HG03103 (cell line): ENCODE measurements around the gene NLRP10.
"Not testable (repeated sequence)": the region's sequence is repeated elsewhere in the genome, so short reads cannot be mapped to it uniquely, and the experiment has no call there.

ENCODE experiments used
- ATAC-seq: cut with Tn5 transposase; IDR thresholded peaks from one replicate; pipeline ENCODE4 v1.9.1; 2021; ENCODE audit warnings: low read depth; ENCODE audit not compliant: unreplicated experiment

NLRP10 gene, protein sequence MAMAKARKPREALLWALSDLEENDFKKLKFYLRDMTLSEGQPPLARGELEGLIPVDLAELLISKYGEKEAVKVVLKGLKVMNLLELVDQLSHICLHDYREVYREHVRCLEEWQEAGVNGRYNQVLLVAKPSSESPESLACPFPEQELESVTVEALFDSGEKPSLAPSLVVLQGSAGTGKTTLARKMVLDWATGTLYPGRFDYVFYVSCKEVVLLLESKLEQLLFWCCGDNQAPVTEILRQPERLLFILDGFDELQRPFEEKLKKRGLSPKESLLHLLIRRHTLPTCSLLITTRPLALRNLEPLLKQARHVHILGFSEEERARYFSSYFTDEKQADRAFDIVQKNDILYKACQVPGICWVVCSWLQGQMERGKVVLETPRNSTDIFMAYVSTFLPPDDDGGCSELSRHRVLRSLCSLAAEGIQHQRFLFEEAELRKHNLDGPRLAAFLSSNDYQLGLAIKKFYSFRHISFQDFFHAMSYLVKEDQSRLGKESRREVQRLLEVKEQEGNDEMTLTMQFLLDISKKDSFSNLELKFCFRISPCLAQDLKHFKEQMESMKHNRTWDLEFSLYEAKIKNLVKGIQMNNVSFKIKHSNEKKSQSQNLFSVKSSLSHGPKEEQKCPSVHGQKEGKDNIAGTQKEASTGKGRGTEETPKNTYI

DNA sequence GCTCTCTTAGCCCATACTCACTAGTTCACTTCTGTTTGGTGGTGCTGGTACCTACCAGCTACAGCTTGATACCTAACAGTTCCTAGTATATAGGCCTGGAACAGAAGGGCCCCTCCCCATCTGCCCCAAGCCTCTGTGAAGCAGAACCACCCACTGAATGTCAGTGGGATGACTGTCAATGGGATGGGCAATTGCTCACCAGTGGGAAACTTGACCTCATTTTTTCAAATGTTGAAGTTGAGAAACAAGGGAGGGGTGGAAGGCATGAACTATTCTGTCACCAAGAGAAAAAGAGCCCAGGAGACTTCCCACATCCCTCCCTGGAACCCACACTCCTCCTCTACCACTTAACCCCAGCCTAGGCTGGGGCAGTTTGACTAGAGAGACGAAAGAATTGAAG, at the start of gene NLRP10:
Gene NLRP10, minus strand, starts transcription at position 62 of the 400 bp plus-strand sequence. CDS start 1,952 bp downstream, outside the sequence.
- no peak for ATAC-seq

DNA sequence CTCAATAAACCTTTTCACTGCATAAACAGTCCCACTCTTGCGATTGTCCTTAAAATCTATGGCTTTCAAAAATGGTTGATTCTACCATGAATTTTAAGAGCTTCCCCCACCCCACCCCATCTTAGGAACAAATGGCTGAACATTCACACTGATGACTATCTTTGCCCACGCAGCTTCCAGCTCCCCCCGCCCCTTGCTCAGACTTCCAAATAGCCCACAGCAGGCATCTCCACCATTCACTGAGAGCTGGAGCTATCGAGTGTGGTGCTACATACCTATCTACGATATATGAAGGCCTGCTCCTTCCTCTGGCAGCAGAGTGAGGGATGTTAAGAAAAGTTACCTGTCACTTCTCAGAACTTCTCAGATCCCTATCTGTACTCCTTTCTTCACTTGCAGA, 48.6 kb upstream of the NLRP10 start:
- no peak for ATAC-seq

DNA sequence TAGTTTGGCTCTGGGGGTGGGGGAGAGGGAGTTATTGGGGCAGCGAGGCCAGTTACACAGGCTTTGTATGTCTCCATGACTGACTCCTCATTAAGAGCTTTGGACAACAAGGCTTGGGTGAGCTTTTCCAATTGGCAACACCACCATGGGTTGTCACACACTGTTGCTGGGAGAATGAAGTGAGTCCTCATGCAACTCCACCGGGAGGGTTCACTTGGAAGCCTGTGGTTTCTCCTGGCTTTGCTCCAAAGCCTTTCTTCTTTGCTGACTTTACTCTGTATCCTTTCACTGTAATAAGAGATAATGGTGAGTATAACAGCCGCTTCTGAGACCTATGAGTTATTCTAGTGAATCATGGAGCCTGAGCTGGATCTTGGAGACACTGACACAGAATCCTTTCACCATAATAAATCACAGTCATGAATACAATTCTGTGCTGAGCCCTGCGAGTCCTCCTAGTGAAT, 46.8 kb upstream of the NLRP10 start:
- ATAC-seq, result no peak

DNA sequence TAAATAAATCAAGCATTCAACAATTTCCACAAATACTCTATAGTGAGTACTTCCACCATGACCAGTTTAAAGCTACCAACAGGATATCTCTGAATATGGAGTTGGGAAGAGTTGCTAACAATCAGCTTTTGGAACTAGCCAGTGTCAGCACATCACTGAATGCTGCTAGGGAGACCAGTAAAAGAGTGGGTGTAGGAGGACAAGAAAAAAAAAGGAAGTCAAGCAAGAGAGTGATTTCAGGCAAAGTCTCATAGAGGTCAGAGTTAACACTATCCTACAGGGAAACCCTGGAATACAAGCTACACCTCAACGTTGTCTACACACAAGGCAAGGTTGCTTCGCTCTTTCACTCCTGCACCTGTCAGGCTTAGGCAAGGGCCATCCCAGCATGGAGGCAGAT, 46.1 kb upstream of the NLRP10 start:
- no peak for ATAC-seq

DNA sequence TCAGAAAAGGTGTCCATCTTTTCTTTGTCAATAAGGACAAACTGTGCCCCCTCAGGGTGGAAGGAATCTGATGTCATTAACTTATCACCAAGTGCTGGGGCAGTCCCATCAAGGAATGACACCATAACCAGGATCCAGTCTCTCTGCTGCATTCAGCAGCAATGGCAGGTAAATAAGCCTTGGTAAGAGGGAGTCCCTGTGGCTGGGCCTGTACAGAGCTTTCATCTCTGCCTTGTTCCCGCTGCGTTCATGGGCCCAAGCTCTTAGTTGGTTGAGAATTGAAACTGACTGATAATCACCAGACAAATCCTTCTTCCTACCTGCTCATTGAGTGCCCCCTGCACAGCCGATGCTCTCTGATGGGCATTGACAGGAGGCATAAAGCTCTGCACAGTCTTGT, 44.6 kb upstream of the NLRP10 start:
- ATAC-seq, result no peak

DNA sequence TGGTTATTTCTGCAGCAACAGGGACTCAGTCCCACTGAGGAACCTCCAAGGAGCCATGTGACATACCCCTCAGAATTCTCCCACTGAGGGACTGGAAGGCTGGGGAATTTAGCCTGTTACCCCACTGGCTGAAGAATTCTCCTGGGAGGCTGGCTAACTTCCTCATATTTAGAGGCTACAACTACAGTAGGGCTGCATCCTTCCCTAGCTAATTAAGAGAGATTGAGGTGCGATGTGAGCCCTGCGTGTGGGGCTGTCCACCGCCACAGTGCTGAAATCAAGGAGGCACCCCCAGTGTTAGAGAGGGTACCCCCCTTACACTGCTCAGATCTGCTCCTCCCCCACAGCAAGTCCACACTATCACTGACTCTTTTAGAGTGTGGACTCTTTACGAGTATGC, 43.0 kb upstream of the NLRP10 start:
- no peak for ATAC-seq

DNA sequence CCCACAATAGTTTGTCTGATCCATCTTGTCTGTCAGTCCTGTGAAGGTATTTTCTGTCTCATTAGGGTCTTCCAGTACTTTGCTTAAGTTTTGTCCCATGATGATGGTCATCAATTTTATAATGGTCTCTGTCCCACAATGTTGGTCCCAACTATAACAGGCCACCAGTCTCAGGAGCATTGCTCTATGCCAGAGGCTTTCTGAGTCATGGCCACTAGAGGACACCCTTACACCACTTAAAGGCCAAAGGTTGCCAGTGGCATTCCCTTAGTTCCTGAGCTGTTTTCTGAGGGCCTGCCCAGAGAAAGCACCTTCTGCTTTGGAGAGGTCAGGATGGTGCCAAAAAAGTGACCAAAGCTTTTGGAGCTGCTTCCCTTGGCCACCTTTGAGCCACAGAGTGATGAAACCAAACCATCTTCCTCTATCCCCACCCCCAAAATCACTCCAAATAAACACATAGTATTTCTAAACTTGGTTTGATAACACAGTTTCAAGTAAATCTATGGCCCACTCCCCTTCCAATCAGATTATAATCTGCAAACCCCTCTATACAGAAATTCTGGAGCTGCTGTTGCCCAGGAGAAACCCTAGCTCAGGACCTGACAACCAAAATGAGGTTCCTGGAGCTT, 41.2 kb upstream of the NLRP10 start:
- ATAC-seq, result peak; percentile 50

DNA sequence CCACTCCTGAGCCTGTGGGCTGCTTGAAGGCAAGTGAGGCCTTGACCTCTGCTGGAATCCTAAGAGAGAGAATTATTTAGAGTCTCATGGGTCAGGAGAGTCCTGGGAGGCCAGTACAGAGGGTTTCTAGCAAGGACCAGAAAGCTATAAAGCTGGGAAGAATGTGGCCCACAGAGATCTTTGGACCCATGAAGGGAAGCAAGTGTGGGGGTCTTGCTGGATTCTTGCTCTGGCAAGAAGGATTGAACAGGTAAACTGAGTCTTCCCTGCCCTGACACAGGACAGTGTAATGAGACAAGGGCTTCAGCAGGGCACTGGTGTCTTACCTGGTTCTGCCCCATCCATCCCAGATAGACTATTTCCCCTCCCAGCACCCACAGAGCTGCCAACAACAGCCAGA, 40.3 kb upstream of the NLRP10 start:
- no peak for ATAC-seq

DNA sequence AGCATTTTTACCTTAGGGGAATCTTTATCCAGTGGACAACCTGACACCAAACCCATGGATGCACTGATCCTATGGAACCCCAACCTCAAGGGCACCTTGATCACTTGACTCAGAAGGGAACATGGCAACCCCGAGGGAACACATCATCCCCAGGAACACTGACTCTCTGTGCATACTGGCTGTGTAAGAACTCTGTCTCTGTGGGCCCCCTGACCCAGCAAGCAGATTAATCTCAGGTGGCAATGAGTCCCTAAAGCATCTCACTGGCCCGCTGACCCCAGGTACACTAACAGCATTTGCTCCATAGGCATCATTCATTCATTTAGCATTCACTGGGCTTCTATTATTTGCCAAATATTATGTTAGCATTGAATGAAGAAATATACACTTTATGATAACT, 38.8 kb upstream of the NLRP10 start:
- ATAC-seq, result no peak

DNA sequence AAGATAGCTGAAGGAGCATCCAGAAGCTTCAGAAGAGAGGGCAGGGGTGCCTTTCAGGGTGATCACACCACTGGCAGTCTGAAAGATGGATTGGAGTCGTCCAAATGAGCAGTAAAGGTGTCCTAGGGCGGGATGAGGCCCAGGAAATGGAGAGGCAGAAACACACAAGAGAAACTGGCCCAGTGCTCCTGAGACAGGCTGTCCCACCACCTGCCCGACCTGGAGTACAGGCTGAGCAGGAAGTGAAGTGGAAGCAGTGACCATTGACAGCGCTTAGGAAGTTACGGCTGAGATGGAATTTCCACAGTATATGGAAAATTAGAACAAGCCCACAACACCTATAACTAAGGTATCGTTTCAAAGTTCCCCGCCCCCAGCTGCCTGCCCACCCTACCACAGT, 37.9 kb upstream of the NLRP10 start:
- no peak for ATAC-seq

DNA sequence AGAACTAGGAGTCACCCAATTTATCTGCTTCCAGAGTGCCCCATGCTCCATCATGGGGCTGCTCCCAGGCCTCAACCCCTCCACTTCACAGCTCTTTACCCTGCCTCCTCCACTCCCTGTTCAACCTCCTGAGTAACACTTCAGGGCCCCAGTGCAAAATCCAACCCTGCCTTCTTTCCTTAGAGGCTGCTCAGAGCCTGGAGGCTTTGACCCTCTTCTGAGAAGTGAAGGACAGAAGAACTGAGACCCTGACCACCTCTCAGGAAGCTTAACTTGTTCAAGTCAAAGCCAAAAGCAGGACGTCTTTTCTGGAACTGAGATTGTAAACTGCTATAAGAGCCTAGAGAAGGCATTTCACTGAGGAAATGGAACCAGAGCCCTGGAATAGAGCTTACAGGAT, 37.4 kb upstream of the NLRP10 start:
- no peak for ATAC-seq

DNA sequence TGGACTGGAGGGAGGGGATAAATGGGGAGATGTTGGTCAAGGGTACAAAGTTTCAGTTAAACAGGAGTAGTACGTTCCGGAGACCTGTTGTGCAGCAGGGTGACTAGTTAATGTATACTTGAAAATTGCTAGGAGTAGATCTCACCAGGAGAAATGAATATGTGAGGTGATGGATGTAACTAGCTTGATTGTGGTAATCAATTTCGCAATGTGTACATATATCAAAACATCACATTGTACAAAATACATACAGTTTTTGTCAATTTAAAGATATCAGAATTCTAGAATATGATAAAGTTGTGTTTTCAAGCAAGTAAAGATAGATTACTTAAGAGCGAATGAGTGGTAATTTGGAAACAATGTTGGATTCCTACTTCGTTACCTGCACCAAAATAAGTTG, 35.1 kb upstream of the NLRP10 start:
- no peak for ATAC-seq

DNA sequence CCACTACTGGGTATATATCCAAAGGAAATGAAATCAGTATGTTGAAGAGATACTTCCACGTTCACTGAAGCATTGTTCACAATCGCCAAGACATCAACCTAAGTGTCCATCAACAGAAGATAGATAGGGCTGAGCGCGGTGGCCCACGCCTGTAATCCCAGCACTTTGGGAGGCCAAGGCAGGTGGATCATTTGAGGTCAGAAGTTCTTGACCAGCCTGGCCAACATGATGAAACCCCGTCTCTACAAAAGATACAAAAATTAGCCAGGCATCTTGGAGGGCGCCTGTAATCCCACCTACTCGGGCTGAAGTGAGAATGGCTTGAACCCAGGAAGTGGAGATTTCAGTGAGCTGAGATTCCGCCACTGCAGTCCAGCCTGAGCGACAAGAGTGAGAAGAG, 34.5 kb upstream of the NLRP10 start:
- ATAC-seq, result no peak

DNA sequence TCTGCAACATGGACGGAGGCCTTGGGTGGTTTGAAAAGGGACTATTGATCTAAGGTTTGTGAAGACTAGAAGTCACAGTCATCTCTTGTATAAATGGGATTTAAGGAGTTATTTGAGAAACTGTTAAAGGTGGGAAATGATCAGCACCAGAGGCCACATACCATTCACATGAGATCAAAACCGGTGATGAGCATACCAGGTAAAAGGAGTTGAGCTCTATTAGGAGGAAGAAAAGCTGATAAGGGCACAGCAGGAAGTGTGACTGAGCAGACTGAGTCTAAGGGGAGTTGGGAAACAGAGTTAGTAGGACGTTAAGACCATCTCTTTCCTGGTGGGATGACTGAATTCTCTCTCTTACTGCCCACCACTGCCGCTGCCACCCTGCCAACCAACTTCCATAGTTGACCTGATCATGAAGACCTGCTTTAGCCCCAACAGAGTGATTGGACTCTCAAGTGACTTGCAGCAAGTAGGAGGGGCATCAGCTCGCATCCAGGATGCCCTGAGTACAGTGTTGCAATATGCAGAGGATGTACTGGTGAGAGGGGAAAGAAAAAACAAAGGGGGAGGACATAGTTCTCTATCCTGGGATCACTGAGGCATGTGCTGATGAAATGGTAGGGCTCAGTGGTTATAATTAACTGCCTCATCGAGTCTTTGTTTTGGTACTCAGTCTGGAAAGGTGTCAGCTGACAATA, 29.5 kb upstream of the NLRP10 start:
- no peak for ATAC-seq

DNA sequence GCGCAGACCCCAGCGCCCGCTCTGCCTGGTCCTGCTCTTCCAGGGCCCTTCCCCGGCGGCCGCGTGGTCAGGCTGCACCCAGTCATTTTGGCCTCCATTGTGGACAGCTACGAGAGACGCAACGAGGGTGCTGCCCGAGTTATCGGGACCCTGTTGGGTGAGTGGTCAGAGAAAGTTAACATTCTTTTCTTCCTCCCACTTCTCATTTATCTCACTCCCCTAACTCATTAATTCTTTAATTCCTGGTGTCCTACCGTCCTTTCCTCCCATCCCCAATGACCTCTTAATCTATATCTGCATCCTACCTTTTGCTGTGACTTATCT, 22.3 kb upstream of the NLRP10 start:
- ATAC-seq, result not testable (repeated sequence)

DNA sequence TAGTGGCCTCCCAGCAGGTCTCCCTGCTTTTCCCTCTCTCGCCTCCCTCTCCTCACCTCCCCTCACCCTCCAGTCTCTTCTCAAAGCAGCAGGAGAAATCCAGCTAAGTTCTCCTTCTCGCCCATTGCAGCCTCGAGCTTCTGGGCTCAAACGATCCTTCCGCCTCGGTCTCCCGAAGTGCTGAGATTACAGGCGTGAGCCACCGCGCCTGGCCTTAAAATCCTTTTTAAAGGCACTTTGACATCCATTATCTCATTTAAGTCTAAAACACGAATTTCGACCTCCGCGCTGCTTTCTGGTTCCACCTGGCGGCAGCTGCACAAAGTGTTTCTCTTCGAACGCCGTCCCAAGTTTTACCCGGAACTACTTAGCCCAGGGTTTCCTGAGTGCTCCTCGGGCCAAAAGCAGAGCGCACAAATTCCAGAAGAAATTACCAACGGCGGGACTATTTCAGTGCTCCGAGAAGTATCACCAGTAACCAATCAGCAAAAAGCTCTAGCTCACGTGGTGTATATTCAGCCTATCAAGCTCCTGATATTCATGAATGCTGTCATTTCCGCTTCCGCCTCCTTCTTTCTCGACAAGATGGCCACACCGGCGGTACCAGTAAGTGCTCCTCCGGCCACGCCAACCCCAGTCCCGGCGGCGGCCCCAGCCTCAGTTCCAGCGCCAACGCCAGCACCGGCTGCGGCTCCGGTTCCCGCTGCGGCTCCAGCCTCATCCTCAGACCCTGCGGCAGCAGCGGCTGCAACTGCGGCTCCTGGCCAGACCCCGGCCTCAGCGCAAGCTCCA, 21.7 kb upstream of the NLRP10 start, which contains the start of gene EIF3F:
Gene EIF3F, plus strand, starts transcription at position 570 of the 792 bp plus-strand sequence. Its CDS starts 16 bp downstream, at position 586.
- ATAC-seq, result peak; percentile 95

DNA sequence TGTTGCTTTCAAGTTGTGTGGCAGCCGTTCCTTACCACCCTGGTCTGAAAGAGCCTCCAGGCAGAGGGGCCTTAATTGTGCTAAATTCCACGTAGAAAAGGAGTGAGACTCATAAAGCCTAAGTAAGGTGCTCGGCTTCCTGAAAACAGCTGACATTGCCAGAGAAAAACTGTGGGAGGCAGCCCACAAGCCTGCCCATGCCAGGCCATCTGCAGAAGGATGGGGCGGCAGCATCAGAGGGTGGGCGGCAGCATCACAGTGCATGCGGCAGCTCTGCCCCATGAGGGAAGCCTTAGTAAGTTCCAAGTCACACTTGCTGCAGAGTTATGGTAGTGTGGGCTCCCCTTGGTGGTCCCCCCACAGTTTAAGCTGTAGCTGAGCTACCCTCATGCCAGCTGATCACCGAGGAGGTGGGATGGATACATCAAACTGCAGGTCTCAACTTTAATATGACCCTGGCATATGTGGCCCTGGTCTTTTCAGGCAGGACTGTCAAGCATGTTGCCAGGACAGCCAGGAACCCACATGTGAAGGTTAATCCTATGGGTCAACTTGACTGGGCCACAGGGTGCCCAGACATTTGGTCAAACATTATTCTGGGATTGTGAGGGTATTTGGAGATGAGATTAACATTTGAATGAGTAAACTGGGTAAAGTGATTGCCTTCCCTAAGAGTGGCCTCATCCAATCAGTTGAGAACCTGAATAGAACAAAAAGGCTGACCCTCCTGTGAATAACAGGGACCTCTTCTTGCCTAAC, 18.8 kb upstream of the NLRP10 start:
- ATAC-seq, result no peak

DNA sequence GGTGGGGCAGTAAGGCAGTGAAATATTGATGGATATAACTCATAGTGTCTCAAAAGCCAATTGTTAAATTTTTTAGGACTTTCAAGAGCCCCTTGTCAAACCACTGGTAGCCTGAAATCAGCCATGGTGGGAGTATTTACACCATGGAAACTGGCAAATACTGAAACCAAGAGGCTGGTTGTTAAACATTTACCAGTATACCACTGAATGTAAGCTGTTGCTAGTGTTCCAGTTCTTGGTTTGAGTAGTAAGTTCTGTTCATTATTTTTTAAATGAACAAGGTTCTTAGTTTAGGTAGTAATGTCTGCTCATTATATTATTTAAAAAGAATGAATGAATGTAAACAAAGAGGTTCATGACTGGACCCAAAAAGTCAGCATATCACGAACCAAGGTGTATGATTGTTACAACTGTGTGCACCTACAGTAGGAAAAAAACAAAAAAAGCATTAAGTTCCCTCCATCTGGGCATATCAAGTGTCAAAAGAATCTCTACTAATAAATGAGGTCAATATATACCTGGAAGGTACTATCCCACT, 17.4 kb upstream of the NLRP10 start:
- no peak for ATAC-seq

DNA sequence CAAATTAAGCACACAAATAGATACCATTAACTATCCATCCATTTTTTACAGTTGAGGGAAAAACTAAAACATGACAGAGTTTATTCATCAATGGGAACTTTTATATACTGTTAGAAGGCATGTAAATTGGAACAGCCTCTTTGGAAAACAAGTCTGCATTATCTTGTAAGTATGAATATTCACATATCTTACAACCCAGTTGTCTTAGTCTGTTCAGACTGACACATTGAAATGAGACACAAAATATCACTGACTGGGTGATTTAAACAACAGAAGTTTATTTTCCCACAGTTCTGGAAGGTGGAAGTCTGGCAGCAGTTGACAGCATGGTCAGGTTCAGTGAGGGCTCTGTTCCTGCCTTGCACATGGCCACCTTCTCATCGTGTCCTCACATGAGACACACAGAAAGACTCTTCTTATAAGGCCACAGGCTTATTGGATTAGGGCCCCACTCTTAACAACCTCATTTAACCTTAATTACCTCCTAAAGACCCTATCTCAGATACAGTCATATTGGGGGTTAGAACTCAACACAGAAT, 16.4 kb upstream of the NLRP10 start:
- no peak for ATAC-seq
